ENCODE data around the gene RTL1. TPM values are rescaled to one million over a fixed set of nuclear protein-coding genes. Genes with fewer than 3 reads are reported as not detected.

RTL1 gene
- total RNA-seq, result not detected

DNA sequence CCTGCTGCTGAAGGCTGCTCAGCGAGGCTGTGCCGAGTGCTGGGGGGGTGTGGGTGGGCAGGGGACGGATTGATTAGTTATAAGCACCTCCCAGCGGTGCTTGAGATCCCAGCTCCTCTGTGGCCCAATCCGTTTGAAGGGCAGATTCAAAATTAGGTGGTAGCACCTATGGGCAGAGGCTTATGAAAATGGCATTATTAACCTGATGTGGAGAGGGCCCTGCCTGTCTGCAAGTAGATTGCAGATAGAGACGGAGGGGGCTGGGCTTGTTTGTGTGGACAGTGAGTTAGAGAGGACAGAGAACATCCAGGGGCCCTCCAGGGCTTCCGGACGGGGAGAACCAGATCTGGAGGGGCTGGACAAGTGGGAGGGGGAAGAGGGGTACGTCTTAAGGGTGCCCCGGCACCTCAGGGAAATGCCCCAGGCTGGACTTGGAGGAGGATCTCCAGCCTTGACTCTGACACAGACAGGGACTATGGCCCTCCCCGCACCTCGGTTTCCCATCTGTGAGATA lies at the start of gene RTL1:
TSS of gene RTL1 (minus strand) at position 51 of the 514 bp plus-strand sequence. CDS start 18,934 bp downstream, outside the sequence.
- no peaks in the 10 kb centered on the region for H3K9me3 ChIP-seq
- ATAC-seq (ENCODE audit: insufficient number of reproducible peaks, low FRiP score, low read depth), result no peak
- no peaks in the 10 kb centered on the region for H3K4me1 ChIP-seq (ENCODE audit: control insufficient read depth in 1 of 2, low read depth in 2 of 2)
- no peak within 1 kb of the TSS for H3K4me3 ChIP-seq
- H3K27me3 ChIP-seq (replicated peaks; ENCODE audit: insufficient read depth), result no peaks in the 10 kb centered on the region
- no peak for DNase-seq (ENCODE audit: low spot score)
- no peaks in the 10 kb centered on the region for H3K36me3 ChIP-seq
- no peak within 1 kb of the TSS for H3K27ac ChIP-seq
- TF ChIP-seq, protein P1, sequence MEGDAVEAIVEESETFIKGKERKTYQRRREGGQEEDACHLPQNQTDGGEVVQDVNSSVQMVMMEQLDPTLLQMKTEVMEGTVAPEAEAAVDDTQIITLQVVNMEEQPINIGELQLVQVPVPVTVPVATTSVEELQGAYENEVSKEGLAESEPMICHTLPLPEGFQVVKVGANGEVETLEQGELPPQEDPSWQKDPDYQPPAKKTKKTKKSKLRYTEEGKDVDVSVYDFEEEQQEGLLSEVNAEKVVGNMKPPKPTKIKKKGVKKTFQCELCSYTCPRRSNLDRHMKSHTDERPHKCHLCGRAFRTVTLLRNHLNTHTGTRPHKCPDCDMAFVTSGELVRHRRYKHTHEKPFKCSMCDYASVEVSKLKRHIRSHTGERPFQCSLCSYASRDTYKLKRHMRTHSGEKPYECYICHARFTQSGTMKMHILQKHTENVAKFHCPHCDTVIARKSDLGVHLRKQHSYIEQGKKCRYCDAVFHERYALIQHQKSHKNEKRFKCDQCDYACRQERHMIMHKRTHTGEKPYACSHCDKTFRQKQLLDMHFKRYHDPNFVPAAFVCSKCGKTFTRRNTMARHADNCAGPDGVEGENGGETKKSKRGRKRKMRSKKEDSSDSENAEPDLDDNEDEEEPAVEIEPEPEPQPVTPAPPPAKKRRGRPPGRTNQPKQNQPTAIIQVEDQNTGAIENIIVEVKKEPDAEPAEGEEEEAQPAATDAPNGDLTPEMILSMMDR (IDR thresholded peaks at IDR 0.05), result no peak

DNA sequence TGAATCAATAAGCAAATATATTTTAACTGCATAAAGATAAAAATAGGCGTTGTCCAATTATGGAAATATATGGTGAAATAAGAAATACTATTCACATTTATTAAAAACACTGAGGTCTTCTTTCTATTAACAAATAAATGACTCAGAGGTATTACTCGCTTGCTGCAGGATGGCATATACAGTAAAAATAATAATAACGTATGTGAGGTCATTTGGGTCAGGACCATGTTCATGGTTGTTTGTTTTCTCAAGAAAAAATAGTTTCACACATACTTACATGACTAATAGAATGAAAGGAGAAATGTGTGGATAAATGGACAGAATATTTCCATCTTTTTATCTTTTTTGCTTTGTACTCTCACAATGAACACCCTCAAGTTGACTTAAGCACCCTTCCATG lies 46.5 kb upstream of the RTL1 start:
- Histone ChIP-seq H3K4me3 (no peak overlapping the region), H3K4me1 (ENCODE audit: control insufficient read depth in 1 of 2, low read depth in 2 of 2) (no peaks in the 10 kb centered on the region), H3K27me3 (replicated peaks; ENCODE audit: insufficient read depth) (no peaks in the 10 kb centered on the region), H3K36me3 (no peaks in the 10 kb centered on the region), H3K9me3 (no peaks in the 10 kb centered on the region), H3K27ac (no peak overlapping the region)
- DNase-seq (ENCODE audit: low spot score), result no peak
- TF ChIP-seq, protein P1 (IDR thresholded peaks at IDR 0.05), result no peak
- ATAC-seq (ENCODE audit: insufficient number of reproducible peaks, low FRiP score, low read depth), result no peak

DNA sequence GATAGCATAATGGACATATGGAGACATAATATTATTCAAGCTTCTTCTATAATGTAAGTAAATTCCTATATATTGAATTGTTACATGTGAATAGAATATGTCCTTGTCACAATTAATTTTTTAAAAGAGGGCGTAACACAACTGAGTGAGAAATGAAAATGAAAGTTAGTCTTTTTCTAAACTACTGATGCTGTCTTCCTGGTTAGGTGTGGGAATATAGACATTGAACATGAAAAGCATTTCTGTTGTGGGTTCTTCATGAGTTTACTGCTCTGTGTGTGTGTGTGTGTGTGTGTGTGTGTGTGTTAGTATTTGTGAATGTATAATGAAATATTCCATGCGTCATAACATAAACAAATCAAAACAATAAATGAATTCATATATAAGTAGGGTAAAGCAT lies 40.5 kb upstream of the RTL1 start:
- H3K27ac ChIP-seq, result no peak overlapping the region
- no peaks in the 10 kb centered on the region for H3K27me3 ChIP-seq (replicated peaks; ENCODE audit: insufficient read depth)
- DNase-seq (ENCODE audit: low spot score) (no peak), ATAC-seq (ENCODE audit: insufficient number of reproducible peaks, low FRiP score, low read depth) (no peak)
- TF ChIP-seq, protein P1 (IDR thresholded peaks at IDR 0.05), result no peak
- H3K36me3 ChIP-seq, result no peaks in the 10 kb centered on the region
- no peaks in the 10 kb centered on the region for H3K4me1 ChIP-seq (ENCODE audit: control insufficient read depth in 1 of 2, low read depth in 2 of 2)
- no peaks in the 10 kb centered on the region for H3K9me3 ChIP-seq
- H3K4me3 ChIP-seq, result no peak overlapping the region

DNA sequence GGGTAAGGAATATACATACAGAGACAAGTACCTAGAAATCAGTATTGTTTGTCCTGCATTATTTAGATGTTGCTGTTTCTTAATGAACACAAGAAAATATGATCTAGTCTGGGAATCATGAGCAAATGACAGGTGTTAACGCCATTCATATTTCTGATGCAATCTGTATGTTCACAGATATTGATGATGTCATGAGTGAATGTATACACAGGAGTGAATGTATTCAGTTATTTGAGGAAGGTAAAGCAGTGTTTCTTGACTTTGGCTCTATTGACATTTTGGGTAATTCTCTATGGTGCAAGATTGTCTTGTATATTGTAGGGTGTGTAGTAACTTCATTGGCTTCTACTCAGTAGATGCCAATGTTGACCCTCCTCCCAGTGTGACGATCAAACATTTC lies 26.7 kb upstream of the RTL1 start:
- no peaks in the 10 kb centered on the region for H3K27me3 ChIP-seq (replicated peaks; ENCODE audit: insufficient read depth)
- no peaks in the 10 kb centered on the region for H3K36me3 ChIP-seq
- no peaks in the 10 kb centered on the region for H3K9me3 ChIP-seq
- TF ChIP-seq, protein P1 (IDR thresholded peaks at IDR 0.05), result no peak
- no peak overlapping the region for H3K4me3 ChIP-seq
- H3K27ac ChIP-seq, result no peak overlapping the region
- no peaks in the 10 kb centered on the region for H3K4me1 ChIP-seq (ENCODE audit: control insufficient read depth in 1 of 2, low read depth in 2 of 2)
- no peak for ATAC-seq (ENCODE audit: insufficient number of reproducible peaks, low FRiP score, low read depth)
- no peak for DNase-seq (ENCODE audit: low spot score)

DNA sequence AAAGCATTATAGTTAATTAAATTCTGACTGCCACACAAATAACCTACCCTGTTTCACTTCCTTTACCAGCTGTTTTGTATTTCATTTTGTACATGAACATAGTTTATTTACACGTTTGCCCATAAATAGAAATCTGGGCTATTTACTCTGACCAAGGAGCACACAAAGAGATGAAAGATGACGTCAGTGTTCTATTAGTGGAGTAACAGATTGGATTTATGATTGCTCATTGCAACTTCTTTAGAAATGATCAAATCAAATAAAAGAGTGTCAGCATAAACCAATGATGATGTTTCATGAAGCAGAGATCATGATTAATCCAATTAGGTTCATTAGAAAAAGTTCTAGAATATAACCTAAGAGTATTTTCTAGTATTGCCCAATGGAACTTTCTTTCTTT lies 12.0 kb upstream of the RTL1 start:
- Histone ChIP-seq H3K9me3 (no peaks in the 10 kb centered on the region), H3K27me3 (replicated peaks; ENCODE audit: insufficient read depth) (no peaks in the 10 kb centered on the region), H3K4me1 (ENCODE audit: control insufficient read depth in 1 of 2, low read depth in 2 of 2) (no peaks in the 10 kb centered on the region), H3K4me3 (no peak overlapping the region), H3K27ac (no peak overlapping the region), H3K36me3 (no peaks in the 10 kb centered on the region)
- ATAC-seq (ENCODE audit: insufficient number of reproducible peaks, low FRiP score, low read depth) (no peak), DNase-seq (ENCODE audit: low spot score) (no peak)
- TF ChIP-seq, protein P1 (IDR thresholded peaks at IDR 0.05), result no peak

All from thoracic aorta (tissue), 2 donors.